Measurements from ENCODE around the gene COL27A1.

Gene COL27A1

GRCh38 chr9:114357360-114357759 is 202.0 kb downstream of the COL27A1 start (continued):
- TF ChIP-seq ZBTB11 (tag by site-specific recombination; conservative IDR thresholded peaks at IDR 0.05; ENCODE audit: low read depth) = no peak
- TF ChIP-seq ZNF280D (tag by site-specific recombination; IDR thresholded peaks at IDR 0.05) = no peak
- TF ChIP-seq ZNF341 (tag by site-specific recombination; IDR thresholded peaks at IDR 0.05; ENCODE audit: low read depth) = no peak
- TF ChIP-seq EGR2 (tag by site-specific recombination; IDR thresholded peaks at IDR 0.05; ENCODE audit: low read depth) = no peak
- no peak for TF ChIP-seq ZNF580 (tag by site-specific recombination; IDR thresholded peaks at IDR 0.05)
- TF ChIP-seq ZNF768 (tag by site-specific recombination; IDR thresholded peaks at IDR 0.05) = no peak
- no peak for TF ChIP-seq ZNF133 (tag by site-specific recombination; IDR thresholded peaks at IDR 0.05)
- no peak for TF ChIP-seq ZNF426 (tag by site-specific recombination; IDR thresholded peaks at IDR 0.05)

- H3K9me3 ChIP-seq (ENCODE audit: control insufficient read depth, insufficient read depth, low read depth, low read length) = no peaks in the 10 kb centered on the region
- no peak overlapping the region for H3K27ac ChIP-seq (ENCODE audit: extremely low read depth, low read depth, low read length)
- no peak overlapping the region for H3K4me3 ChIP-seq (ENCODE audit: low read depth, low read length)
- peaks cover 0 to 14% of the 10 kb centered on the region in 2 experiments; a peak in 1 of 3 replicates for H3K36me3 ChIP-seq (ENCODE audit: control insufficient read depth in 2 of 2, insufficient read depth in 1 of 2, low read length in 2 of 2)
- no peaks in the 10 kb centered on the region for H3K4me1 ChIP-seq (ENCODE audit: control insufficient read depth, insufficient read depth, low read length)
- TF ChIP-seq ZFP69B (tag by site-specific recombination; IDR thresholded peaks at IDR 0.05) = peak; percentile 46; the same call in 1 of the 2 replicates
- no peak for TF ChIP-seq ZNF404 (tag by site-specific recombination; IDR thresholded peaks at IDR 0.05)
- TF ChIP-seq ZSCAN16 (tag by site-specific recombination; IDR thresholded peaks at IDR 0.05) = no peak
- no peak for TF ChIP-seq ZNF366 (tag by site-specific recombination; conservative IDR thresholded peaks at IDR 0.05)
- no peak for TF ChIP-seq SP7 (tag by site-specific recombination; IDR thresholded peaks at IDR 0.05)
- 0 out of 2 replicates have a peak, but pooled peaks have one; percentile 38 for TF ChIP-seq ZNF692 (tag by site-specific recombination; IDR thresholded peaks at IDR 0.05)
- TF ChIP-seq, protein P1, sequence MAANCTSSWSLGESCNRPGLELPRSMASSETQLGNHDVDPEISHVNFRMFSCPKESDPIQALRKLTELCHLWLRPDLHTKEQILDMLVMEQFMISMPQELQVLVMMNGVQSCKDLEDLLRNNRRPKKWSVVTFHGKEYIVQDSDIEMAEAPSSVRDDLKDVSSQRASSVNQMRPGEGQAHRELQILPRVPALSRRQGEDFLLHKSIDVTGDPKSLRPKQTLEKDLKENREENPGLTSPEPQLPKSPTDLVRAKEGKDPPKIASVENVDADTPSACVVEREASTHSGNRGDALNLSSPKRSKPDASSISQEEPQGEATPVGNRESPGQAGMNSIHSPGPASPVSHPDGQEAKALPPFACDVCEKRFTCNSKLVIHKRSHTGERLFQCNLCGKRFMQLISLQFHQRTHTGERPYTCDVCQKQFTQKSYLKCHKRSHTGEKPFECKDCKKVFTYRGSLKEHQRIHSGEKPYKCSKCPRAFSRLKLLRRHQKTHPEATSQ (tag by site-specific recombination; IDR thresholded peaks at IDR 0.05) = no peak
- ChIA-PET POLR2A (no interaction called here), CTCF (no interaction called here)
Measured at GRCh38 chr9:114357911-114358328, 202.6 kb downstream of the COL27A1 start.

Data from HEK293 (cell line).